DND-41 (cell line): ENCODE results near the gene MAP6.

Source experiments
- EZH2 ChIP-seq: IDR thresholded peaks from 3 replicates; pipeline ENCODE4 v1.6.1; 2012; ENCODE audit warnings: borderline replicate concordance, low read depth, mild to moderate bottlenecking, moderate library complexity, low read length, inconsistent platforms; ENCODE audit not compliant: severe bottlenecking
- TF ChIP-seq, protein P1 (sequence below): IDR thresholded peaks from 2 replicates; pipeline ENCODE4 v1.5.1; 2012; ENCODE audit warnings: borderline replicate concordance, low read length, moderate library complexity, mild to moderate bottlenecking; ENCODE audit not compliant: poor library complexity, severe bottlenecking; ENCODE audit errors: extremely low read depth

DNA sequence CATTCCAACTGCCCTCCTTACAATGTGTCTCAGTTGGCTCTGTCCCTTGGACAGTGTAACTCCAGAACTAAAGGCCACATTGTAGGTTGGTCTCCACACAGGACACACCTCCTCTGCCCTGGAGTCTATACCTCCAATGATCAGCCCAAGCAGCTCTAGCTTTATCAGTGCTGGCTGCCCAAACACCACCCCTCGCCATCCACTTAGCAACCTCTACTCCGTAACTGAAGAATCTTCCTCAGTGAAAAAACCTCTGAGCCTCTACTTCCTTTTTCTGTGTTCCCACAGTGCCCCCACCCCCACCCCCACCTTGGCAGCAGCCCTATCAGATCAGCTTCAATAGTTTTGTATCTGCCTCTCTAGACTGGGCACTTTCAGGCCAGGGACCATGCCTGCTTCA is 73.4 kb downstream of the MAP6 start:
- TF ChIP-seq, protein P1, sequence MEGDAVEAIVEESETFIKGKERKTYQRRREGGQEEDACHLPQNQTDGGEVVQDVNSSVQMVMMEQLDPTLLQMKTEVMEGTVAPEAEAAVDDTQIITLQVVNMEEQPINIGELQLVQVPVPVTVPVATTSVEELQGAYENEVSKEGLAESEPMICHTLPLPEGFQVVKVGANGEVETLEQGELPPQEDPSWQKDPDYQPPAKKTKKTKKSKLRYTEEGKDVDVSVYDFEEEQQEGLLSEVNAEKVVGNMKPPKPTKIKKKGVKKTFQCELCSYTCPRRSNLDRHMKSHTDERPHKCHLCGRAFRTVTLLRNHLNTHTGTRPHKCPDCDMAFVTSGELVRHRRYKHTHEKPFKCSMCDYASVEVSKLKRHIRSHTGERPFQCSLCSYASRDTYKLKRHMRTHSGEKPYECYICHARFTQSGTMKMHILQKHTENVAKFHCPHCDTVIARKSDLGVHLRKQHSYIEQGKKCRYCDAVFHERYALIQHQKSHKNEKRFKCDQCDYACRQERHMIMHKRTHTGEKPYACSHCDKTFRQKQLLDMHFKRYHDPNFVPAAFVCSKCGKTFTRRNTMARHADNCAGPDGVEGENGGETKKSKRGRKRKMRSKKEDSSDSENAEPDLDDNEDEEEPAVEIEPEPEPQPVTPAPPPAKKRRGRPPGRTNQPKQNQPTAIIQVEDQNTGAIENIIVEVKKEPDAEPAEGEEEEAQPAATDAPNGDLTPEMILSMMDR, result no peak
- no peak for TF ChIP-seq EZH2
